IgD-negative memory B cell (primary cell): Measurements from ENCODE around the gene NLGN1. TPM values are rescaled to one million over a fixed set of nuclear protein-coding genes. Genes with fewer than 3 reads are reported as not detected.
A peak's percentile ranks its signal among the peaks of the same experiment; 100 is the strongest.

Source experiments
- H3K27ac Mint-ChIP-seq, 3 donors: one replicate each; pipeline ENCODE4 v1.8.0; 2020 to 2022; ENCODE audit warnings: mild to moderate bottlenecking in 3 of 3, mixed read lengths in 3 of 3, moderate library complexity in 1 of 3
- H3K27me3 Mint-ChIP-seq: one replicate; pipeline ENCODE4 v1.8.0; 2021; ENCODE audit warnings: mixed read lengths
- H3K36me3 Mint-ChIP-seq: one replicate; pipeline ENCODE4 v1.8.0; 2020; ENCODE audit warnings: mild to moderate bottlenecking, mixed read lengths
- H3K4me1 Mint-ChIP-seq, 3 donors: one replicate each; pipeline ENCODE4 v1.8.0; 2020 to 2022; ENCODE audit warnings: mixed read lengths in 3 of 3, mild to moderate bottlenecking in 1 of 3
- H3K4me3 Mint-ChIP-seq, 4 donors: one replicate each; pipeline ENCODE4 v1.8.0; 2020 to 2022; ENCODE audit warnings: mild to moderate bottlenecking in 4 of 4, mixed read lengths in 4 of 4, moderate library complexity in 3 of 4
- H3K9me3 Mint-ChIP-seq, 3 donors: one replicate each; pipeline ENCODE4 v1.8.0; 2020 to 2021; ENCODE audit warnings: mixed read lengths in 3 of 3, mild to moderate bottlenecking in 1 of 3
- polyA plus RNA-seq: library from polyadenylated mRNA; unstranded; fragments of 300-500 nt; fragmentation: Illumina TruSeq; gene quantifications from one replicate; pipeline ENCODE4 v1.2.3, GENCODE V29; 2021

Gene NLGN1
- polyA plus RNA-seq, 1 donor from 2014 or later: not detected

DNA sequence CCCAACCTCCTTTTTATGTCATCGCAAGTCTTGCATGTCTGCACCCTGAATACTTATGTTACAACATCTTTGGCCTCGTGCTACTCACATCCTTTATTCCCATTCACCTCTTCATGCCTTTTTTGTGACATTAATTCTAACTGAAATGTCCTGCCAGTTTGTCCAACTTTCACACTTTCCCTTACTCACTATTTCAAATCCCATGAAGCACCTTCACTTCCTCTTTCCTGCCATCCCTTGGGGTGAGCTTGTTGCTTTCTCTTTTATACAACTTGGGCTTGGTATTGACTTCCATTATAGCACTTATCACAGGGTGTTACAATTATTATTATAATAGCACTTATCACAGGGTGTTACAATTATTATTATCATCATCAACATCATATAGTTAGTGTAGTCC, 496.3 kb downstream of the NLGN1 start:
- H3K36me3 Mint-ChIP-seq: no peaks in the 10 kb centered on the region
- H3K4me1 Mint-ChIP-seq: no peaks in the 10 kb centered on the region
- H3K4me3 Mint-ChIP-seq: peak overlapping the region in 1 of 4 donors; percentile 40
- H3K9me3 Mint-ChIP-seq: peaks cover 0 to 6% (median 3%) of the 10 kb centered on the region in 3 donors
- no peaks in the 10 kb centered on the region for H3K27me3 Mint-ChIP-seq
- no peak overlapping the region for H3K27ac Mint-ChIP-seq

DNA sequence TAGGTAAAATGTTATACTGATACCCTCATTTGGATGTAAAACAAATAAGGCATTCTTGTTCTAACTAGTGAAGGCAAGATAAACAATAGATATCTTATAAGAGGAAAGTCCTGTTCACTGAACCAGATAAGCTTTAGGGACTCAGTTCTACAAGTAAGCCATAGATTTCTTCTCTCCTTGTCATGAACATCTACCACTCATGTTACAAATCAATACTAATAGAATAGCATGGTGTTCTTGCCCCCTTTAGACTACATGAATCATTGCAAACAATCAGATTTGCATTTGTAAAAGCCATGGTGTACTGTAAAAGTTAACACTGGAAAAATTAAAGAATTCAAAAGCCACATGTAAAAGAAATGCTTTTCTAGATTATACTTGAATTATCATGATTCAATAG, 500.1 kb downstream of the NLGN1 start:
- Mint-ChIP-seq H3K4me3 (no peak overlapping the region), H3K27ac (no peak overlapping the region), H3K9me3 (peaks cover 0 to 4% (median 3%) of the 10 kb centered on the region in 3 donors), H3K27me3 (no peaks in the 10 kb centered on the region), H3K4me1 (no peaks in the 10 kb centered on the region), H3K36me3 (no peaks in the 10 kb centered on the region)

DNA sequence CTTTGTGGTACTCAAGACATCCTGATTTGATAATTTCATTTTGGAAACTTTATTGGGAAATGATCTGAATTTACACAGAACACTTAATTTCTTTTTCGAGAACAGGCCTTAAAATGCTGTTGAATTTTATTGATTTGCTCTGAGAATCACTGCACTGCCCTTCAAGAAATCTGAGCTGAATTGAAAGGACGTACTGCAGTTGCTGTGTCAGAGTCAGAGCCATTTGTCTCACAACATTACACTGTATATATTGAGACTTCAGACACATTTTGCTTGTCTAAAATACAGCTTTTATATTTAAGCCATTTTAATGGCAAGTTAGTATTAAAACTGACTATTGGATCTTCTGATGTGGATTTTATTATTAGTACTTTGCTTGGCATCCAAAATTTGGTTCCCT, 504.1 kb downstream of the NLGN1 start:
- Mint-ChIP-seq H3K36me3 (no peaks in the 10 kb centered on the region), H3K27me3 (no peaks in the 10 kb centered on the region), H3K4me1 (no peaks in the 10 kb centered on the region), H3K27ac (no peak overlapping the region), H3K4me3 (no peak overlapping the region), H3K9me3 (peaks cover 0 to 3% (median 3%) of the 10 kb centered on the region in 3 donors)

DNA sequence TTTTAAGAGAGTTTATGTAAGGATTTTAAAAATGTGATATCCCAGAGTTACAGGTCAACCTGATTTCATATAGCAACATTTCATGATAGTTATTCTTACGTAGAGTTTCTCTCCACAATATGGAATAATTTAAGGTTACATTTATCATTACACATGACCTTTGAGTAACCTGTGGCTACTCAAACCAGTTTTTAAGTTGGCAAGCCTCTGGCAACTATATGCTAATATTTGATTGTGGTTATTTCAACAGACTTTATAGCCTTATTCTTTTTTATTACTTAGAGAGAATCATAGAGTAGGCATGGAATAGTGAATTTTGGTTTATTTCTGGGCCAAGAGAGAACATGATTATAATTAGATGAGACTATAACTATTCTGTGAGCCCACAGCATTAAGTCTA, 504.9 kb downstream of the NLGN1 start:
- H3K4me1 Mint-ChIP-seq: no peaks in the 10 kb centered on the region
- peaks cover 0 to 3% (median 0%) of the 10 kb centered on the region in 3 donors for H3K9me3 Mint-ChIP-seq
- no peak overlapping the region for H3K4me3 Mint-ChIP-seq
- no peaks in the 10 kb centered on the region for H3K27me3 Mint-ChIP-seq
- no peaks in the 10 kb centered on the region for H3K36me3 Mint-ChIP-seq
- H3K27ac Mint-ChIP-seq: no peak overlapping the region

DNA sequence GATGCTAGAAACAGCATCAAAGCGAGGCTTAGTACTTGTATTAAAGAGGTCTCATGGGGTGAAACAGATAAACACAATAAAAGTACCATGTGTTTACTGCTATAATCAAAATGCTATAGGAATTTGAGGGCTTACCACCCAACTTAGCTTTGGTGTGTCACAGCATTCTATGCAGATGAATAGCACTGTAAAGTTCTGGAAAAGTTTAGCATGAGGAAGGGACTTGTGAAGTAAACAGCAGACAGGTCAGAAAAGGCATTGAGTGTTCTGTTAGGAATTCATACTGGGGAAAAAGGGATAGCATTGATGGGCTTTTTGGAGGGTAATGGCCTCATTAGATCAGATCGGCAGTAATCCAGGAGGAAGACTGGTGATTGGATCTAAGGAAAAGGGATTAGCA, 505.3 kb downstream of the NLGN1 start:
- Mint-ChIP-seq H3K4me3 (no peak overlapping the region), H3K4me1 (no peaks in the 10 kb centered on the region), H3K27me3 (no peaks in the 10 kb centered on the region), H3K36me3 (no peaks in the 10 kb centered on the region), H3K9me3 (peaks cover 0 to 3% (median 0%) of the 10 kb centered on the region in 3 donors), H3K27ac (no peak overlapping the region)

DNA sequence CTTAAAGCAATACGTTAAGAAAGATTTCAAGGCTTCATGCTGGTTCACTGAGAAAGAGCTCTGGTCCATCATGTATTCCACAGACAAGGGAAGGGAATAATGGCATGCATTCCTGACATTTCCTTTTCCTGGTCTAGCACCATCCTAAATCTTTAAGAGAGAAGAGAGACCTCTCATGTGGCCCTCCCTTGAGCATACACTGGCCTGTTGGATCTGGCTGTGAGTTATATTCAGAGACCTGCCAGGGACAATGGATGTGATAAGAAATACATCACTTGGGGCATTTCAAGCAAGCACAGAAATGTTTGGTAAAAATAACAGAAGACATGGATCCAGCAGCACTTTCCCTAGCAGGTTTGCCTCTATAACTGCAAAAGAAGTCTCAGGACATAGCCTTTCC, 507.8 kb downstream of the NLGN1 start:
- Mint-ChIP-seq H3K36me3 (no peaks in the 10 kb centered on the region), H3K4me3 (no peak overlapping the region), H3K9me3 (peaks cover 0 to 3% (median 3%) of the 10 kb centered on the region in 3 donors), H3K27me3 (no peaks in the 10 kb centered on the region), H3K4me1 (no peaks in the 10 kb centered on the region), H3K27ac (no peak overlapping the region)

DNA sequence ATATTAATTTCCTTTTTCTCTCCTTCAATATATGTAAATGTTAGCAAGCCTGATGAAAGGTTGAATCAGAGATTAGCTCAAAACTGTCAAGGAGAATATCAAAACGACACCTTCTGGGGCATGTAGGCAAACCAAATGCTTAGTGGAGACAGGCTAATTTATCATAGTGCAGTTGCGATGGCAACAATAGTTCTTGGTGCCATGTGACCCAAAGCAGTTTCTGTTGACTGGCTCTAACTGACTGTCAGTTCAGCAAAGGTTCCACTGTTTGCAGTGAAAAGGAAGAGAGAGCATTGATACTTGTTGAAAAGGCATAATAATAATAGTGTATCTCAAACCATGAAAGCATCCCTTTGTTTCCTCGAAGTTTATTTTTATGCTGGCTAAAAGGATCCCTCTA, 513.9 kb downstream of the NLGN1 start:
- no peaks in the 10 kb centered on the region for H3K27me3 Mint-ChIP-seq
- H3K36me3 Mint-ChIP-seq: no peaks in the 10 kb centered on the region
- no peaks in the 10 kb centered on the region for H3K4me1 Mint-ChIP-seq
- H3K4me3 Mint-ChIP-seq: no peak overlapping the region
- H3K9me3 Mint-ChIP-seq: peaks cover 0 to 3% (median 0%) of the 10 kb centered on the region in 3 donors
- H3K27ac Mint-ChIP-seq: no peak overlapping the region

DNA sequence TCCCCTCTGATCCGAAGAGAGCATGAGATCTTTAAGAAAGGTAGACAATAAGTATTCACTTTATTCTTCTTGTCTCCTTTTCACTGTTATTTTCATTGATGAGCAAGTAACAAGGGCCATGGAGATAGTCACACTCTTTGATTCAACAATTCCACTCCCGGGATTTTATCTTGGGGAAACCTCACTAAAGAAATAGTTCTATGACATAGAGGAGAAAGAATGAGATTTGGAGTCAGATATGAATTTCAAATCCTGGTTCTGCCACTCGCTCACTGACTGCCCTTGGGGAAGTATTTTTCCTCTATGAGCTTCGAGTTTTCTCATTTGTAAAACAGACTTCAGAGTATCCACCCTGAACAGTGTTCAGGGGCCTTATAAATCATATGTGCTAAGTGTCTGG, 514.6 kb downstream of the NLGN1 start:
- H3K4me3 Mint-ChIP-seq: no peak overlapping the region
- no peak overlapping the region for H3K27ac Mint-ChIP-seq
- no peaks in the 10 kb centered on the region for H3K4me1 Mint-ChIP-seq
- no peaks in the 10 kb centered on the region for H3K27me3 Mint-ChIP-seq
- no peaks in the 10 kb centered on the region for H3K36me3 Mint-ChIP-seq
- H3K9me3 Mint-ChIP-seq: peaks cover 0 to 3% (median 0%) of the 10 kb centered on the region in 3 donors

DNA sequence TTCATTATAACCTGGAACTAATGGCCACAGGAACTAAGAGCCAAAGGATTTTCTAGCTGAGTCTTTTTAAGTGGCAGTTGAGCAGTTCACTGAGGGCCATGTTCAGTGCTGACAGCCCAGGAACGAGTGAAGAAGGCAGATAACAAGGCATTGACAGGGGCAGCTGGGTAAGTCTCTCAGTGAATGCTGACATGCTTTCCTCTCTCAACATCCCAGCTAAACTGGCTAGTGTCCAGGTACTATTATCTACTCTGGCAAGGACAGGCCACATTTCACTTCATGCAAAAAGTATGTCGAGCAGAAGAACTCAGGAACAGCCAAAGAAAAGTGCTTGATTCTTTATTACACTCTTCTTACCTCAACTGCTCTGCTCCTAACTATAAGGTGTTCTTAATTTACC, 515.9 kb downstream of the NLGN1 start:
- Mint-ChIP-seq H3K4me3 (no peak overlapping the region), H3K9me3 (peaks cover 0 to 3% (median 0%) of the 10 kb centered on the region in 3 donors), H3K27ac (no peak overlapping the region), H3K27me3 (no peaks in the 10 kb centered on the region), H3K4me1 (no peaks in the 10 kb centered on the region), H3K36me3 (no peaks in the 10 kb centered on the region)

DNA sequence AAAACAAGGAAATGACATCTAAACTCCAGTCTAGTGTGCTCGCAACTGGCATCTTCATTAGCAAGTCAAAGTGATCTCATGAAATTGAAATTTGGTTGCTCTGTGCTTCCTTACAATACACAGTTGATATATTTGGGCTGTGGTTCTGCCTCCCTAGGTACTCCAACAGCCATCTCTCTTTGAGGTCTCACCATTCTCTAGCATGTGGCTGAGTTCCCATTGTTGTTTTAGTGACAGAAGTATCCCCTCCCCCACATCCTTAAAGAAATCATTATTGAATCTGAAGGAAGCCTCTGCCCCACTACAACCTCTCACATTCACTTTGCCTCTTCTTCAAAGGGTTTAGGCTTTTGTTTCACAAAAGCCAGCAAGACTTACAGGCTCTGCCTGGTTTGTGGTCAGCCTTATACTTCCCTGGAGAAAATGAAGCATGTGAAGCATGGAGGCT, 516.5 kb downstream of the NLGN1 start:
- H3K4me1 Mint-ChIP-seq: no peaks in the 10 kb centered on the region
- no peaks in the 10 kb centered on the region for H3K36me3 Mint-ChIP-seq
- no peak overlapping the region for H3K27ac Mint-ChIP-seq
- no peaks in the 10 kb centered on the region for H3K27me3 Mint-ChIP-seq
- no peak overlapping the region for H3K4me3 Mint-ChIP-seq
- H3K9me3 Mint-ChIP-seq: peaks cover 0 to 3% (median 0%) of the 10 kb centered on the region in 3 donors

DNA sequence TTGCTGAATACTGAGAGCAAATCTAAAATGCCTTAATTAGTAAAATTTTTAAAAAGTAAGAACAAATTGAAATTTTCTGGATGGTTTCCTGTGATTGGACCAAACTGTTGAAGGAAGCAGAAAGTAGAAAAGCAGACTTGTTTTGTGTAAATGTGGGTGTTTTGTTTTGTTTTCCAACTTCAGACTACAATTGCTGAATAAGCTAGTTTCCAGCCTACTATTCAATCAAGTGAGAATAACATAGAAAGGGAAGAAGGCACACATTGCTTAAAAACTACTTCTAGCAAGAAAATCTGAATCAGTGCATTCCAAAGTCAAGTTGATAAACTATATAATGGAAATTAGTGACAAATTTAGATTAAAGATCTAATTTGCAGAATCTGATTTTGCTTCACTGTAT, 519.3 kb downstream of the NLGN1 start:
- Mint-ChIP-seq H3K27ac (no peak overlapping the region), H3K27me3 (no peaks in the 10 kb centered on the region), H3K36me3 (no peaks in the 10 kb centered on the region), H3K9me3 (no peaks in the 10 kb centered on the region), H3K4me3 (no peak overlapping the region), H3K4me1 (no peaks in the 10 kb centered on the region)

DNA sequence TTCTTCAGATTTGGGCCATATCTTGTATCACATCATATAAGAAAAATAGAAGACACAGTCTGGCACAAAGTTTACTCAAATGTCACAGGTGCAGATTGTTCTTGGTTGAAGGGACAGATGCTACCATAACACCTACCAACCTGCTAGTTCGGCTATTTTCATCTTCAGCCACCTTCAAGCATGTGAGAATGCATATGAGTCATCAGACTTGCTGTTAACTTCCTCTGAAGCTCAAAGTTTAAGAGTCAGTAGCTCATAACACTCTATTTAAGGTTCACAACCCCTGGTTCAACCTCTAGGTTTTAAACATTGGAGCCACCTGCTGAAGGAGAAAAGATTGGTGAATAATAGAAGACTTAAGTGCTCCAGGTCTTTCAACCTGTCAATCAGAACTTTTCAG, 522.8 kb downstream of the NLGN1 start:
- Mint-ChIP-seq H3K27me3 (no peaks in the 10 kb centered on the region), H3K9me3 (no peaks in the 10 kb centered on the region), H3K36me3 (no peaks in the 10 kb centered on the region)

DNA sequence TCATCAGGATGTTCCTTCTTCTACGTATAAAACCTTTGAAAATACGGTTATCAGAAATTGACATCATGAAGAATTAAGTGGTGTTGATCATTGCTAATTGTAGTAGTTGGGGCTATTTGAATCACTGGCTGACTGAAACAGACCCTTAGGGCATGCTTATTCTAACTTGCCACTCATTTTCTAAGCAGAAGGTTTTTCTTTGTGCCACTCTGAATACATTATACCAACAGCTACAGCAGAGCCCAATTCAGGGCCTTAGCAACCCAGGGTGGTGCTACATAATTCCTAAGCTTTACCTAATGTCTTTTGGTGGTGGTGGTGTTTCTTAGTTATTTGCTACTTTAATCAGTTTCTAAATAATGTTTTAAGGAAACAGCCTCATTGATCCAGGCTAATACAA, 524.2 kb downstream of the NLGN1 start:
- Mint-ChIP-seq H3K4me1 (no peaks in the 10 kb centered on the region), H3K9me3 (no peaks in the 10 kb centered on the region), H3K27ac (no peak overlapping the region), H3K27me3 (no peaks in the 10 kb centered on the region), H3K36me3 (no peaks in the 10 kb centered on the region), H3K4me3 (no peak overlapping the region)

More for the DNA sequence above, 522.8 kb downstream of the NLGN1 start:
- Mint-ChIP-seq H3K4me3 (no peak overlapping the region), H3K27ac (no peak overlapping the region), H3K4me1 (no peaks in the 10 kb centered on the region)

DNA sequence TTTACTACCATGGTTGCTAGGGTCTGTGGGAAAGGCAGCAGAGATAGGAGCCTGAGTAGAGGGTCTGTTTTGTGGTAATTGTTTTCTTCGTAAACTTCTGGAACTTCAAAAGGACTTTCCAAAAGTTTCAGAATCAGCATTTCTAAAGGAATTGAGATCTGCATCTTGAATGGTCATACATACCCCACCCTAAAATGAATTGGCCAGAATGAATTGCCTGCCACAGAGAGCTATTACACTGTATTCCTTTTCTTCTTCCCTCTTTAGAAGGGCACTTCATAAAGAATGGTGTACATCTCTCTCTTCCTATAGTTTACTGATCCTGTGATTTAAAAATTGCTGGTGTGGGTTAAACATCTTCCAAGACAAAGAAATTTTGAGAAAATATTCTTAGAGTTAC, 525.7 kb downstream of the NLGN1 start:
- Mint-ChIP-seq H3K27ac (no peak overlapping the region), H3K36me3 (no peaks in the 10 kb centered on the region), H3K27me3 (no peaks in the 10 kb centered on the region), H3K4me1 (no peaks in the 10 kb centered on the region), H3K4me3 (no peak overlapping the region), H3K9me3 (peaks cover 0 to 3% (median 0%) of the 10 kb centered on the region in 3 donors)

DNA sequence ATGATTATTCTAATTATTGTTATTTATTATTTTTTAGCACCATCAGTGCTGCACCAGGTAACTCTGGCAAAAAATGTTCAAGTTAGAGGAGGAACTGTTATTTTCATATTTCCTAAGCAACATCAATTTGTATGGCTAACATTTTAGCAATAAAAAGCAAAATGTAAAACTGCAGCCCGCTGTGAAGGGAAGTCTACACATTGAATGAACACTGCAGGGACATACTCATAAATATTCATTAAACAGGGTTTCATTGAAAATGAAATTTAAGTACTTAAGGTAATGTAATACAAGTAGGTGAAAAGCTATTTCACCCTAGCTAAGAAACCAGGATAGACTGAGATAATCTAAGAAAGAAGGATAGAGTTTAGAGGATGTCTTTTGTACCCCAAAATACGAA, 532.7 kb downstream of the NLGN1 start:
- Mint-ChIP-seq H3K27ac (no peak overlapping the region), H3K27me3 (no peaks in the 10 kb centered on the region), H3K4me1 (no peaks in the 10 kb centered on the region), H3K9me3 (peaks cover 0 to 6% (median 0%) of the 10 kb centered on the region in 3 donors), H3K4me3 (no peak overlapping the region), H3K36me3 (peaks cover 2% of the 10 kb centered on the region)

DNA sequence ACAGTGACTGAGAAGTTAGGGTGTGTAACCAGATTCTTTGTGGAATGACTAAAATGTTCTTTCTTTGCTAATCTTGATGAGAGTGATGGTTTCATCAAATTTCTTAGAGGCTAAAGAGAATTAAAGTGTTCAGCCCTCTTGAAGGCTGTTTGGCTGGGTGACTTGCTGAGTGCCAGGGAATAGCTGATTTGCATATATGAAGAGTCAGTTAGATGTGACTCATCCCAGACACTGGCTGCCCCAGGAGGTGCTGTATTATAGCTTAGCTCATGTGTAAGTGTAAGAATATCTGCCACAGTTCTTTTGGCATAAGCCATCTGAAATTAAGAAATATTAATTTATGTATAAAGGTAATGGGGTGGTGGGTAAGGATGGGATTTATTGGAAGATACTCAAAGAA, 535.1 kb downstream of the NLGN1 start:
- H3K27me3 Mint-ChIP-seq: no peaks in the 10 kb centered on the region
- no peak overlapping the region for H3K4me3 Mint-ChIP-seq
- H3K4me1 Mint-ChIP-seq: no peaks in the 10 kb centered on the region
- H3K9me3 Mint-ChIP-seq: peaks cover 0 to 3% (median 0%) of the 10 kb centered on the region in 3 donors
- no peak overlapping the region for H3K27ac Mint-ChIP-seq
- H3K36me3 Mint-ChIP-seq: peaks cover 2% of the 10 kb centered on the region

DNA sequence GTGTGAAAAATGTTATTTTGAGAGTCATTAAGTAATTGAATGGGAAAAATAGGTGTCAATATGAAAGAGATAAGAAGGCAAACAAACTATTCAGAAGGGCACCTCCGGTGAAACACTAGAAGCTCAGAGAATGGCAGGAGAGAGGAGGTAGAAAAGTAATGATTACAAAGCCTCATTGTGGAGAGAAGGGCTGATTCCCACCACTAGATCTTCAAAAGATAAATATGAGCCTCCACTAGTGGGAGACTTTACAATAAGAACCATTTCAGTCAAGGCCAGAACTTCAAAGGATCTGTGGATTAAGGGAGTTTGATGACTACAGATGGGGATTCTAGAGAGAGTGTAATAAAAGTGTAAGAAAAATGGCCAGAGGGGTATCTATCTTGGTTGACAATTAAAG, 535.6 kb downstream of the NLGN1 start:
- Mint-ChIP-seq H3K4me3 (no peak overlapping the region), H3K27me3 (no peaks in the 10 kb centered on the region), H3K4me1 (no peaks in the 10 kb centered on the region), H3K9me3 (peaks cover 0 to 3% (median 0%) of the 10 kb centered on the region in 3 donors), H3K27ac (no peak overlapping the region), H3K36me3 (peaks cover 2% of the 10 kb centered on the region)
